Left ventricle myocardium inferior (tissue), 1 donor: ENCODE measurements around the gene ARSD. TPM values are rescaled to one million over a fixed set of nuclear protein-coding genes. Genes with fewer than 3 reads are reported as not detected.
"Not testable (repeated sequence)": the region's sequence is repeated elsewhere in the genome, so short reads cannot be mapped to it uniquely, and the experiment has no call there.

ENCODE experiments used
- DNase-seq: peaks from one replicate; pipeline ENCODE4 v3.0.0-alpha.2; 2020
- H3K27ac ChIP-seq: fragments of 200-600 bp; replicated peaks from 2 replicates; pipeline ENCODE4 v1.8.0; 2021
- H3K27me3 ChIP-seq: fragments of 200-600 bp; 2 replicates; pipeline ENCODE4 v1.8.0; 2021; ENCODE audit warnings: low read depth
- H3K36me3 ChIP-seq: fragments of 200-600 bp; 2 replicates; pipeline ENCODE4 v1.8.0; 2021
- H3K4me1 ChIP-seq: fragments of 200-600 bp; 2 replicates; pipeline ENCODE4 v1.8.0; 2021
- H3K4me3 ChIP-seq: fragments of 200-600 bp; 2 replicates; pipeline ENCODE4 v1.8.0; 2021; ENCODE audit warnings: mild to moderate bottlenecking, moderate library complexity
- H3K9me3 ChIP-seq: fragments of 200-600 bp; replicated peaks from 2 replicates; pipeline ENCODE4 v1.8.0; 2021
- CTCF ChIP-seq: fragments of 200-600 bp; IDR thresholded peaks from 2 replicates; pipeline ENCODE4 v1.8.0; 2021; ENCODE audit warnings: antibody characterized with exemption, mild to moderate bottlenecking, borderline replicate concordance
- intact Hi-C: fragments of 100-400 bp; cut with micrococcal nuclease; formaldehyde crosslinking; loops from one replicate; pipeline ENCODE4 v1.11.0; 2022
- total RNA-seq: library from RNA; stranded (reverse); fragmentation: NEBNext Ultra II Directional; extraction: Animal tissue kit (Norgen Biotek cat#: 25700); gene quantifications from one replicate; pipeline ENCODE4 v1.2.1, GENCODE V29; 2021
- donor health status: DM: no; HTN: yes; CAD: no; lungs with severe emphysema.

The ARSD gene
- total RNA-seq, 1 donor from 2014 or later, result 9.3 TPM

- H3K36me3 ChIP-seq, result peaks cover 7% of the 10 kb centered on the region
- no peaks in the 10 kb centered on the region for H3K27me3 ChIP-seq
- no peaks in the 10 kb centered on the region for H3K4me1 ChIP-seq
- no peak for TF ChIP-seq CTCF
- no peak for DNase-seq
- intact Hi-C loops, result no loop called here
- no peak overlapping the region for H3K27ac ChIP-seq
- H3K4me3 ChIP-seq, result no peak overlapping the region
- H3K9me3 ChIP-seq, result peaks cover 7% of the 10 kb centered on the region
Measured at GRCh38 chrX:2907295-2907694, 21.8 kb downstream of the ARSD start.

DNA sequence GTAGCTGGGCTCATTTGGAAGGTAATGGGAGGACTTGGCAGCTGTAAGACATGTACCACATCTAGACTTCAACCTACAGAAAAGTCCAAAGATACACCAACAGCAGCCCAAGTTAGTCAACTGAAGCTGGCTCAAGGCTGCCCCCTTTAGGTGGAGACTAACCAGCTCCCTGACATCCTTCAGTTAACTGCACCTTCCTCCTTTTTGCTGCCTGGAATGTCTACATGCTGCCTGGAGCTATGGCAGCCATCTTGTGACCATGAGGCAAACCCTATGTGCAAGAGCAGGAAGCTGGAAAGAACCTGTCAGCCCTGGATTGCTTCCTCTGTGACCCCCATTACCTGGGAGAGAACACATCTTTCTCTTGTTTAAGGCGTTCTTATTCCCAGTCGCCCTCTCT, 25.8 kb downstream of the ARSD start:
- no peak for TF ChIP-seq CTCF
- no peaks in the 10 kb centered on the region for H3K27me3 ChIP-seq
- peaks cover 7% of the 10 kb centered on the region for H3K9me3 ChIP-seq

GRCh38 chrX:2902841-2903240, 26.3 kb downstream of the ARSD start:
- Histone ChIP-seq H3K9me3 (peaks cover 7% of the 10 kb centered on the region), H3K4me1 (no peaks in the 10 kb centered on the region), H3K4me3 (no peak overlapping the region), H3K27ac (no peak overlapping the region), H3K27me3 (no peaks in the 10 kb centered on the region), H3K36me3 (peaks cover 7% of the 10 kb centered on the region)
- no peak for DNase-seq
- no peak for TF ChIP-seq CTCF
- intact Hi-C loops, result no loop called here

More for the DNA sequence above, 25.8 kb downstream of the ARSD start:
- H3K36me3 ChIP-seq, result peaks cover 7% of the 10 kb centered on the region
- no peak overlapping the region for H3K4me3 ChIP-seq
- no peaks in the 10 kb centered on the region for H3K4me1 ChIP-seq
- intact Hi-C loops, result no loop called here
- no peak overlapping the region for H3K27ac ChIP-seq
- DNase-seq, result no peak

DNA sequence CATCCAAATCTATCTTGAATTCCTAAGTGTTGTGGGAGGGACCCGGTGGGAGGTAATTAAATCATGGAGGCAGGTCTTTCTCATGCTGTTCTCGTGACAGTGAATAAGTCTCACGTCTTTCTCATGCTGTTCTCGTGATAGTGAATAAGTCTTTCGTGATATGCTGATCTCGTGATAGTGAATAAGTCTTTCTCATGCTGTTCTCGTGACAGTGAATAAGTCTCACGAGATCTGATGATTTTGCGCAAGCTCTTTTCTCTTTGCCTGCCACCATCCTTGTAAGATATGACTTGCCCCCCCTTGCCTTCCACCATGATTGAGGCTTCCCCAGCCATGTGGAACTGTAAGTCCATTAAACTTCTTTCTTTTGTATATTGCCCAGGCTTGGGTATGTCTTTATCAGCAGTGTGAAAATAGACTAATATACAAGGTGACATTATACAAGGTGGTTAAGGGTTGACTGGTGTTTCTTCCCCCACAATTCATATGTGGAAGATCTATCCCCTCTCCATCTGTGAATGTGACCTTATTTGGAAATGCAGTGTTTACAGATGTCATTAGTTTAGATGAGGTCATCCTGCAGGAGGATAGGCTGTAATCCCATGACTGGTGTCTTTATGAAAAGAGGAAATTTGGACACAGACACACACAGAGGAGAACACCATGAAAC, 27.6 kb downstream of the ARSD start:
- Histone ChIP-seq H3K9me3 (peaks cover 7% of the 10 kb centered on the region), H3K4me1 (no peaks in the 10 kb centered on the region), H3K27ac (no peak overlapping the region), H3K36me3 (no peaks in the 10 kb centered on the region), H3K4me3 (no peak overlapping the region), H3K27me3 (no peaks in the 10 kb centered on the region)
- no peak for TF ChIP-seq CTCF
- intact Hi-C loops, result no loop called here
- no peak for DNase-seq

GRCh38 chrX:2898846-2899512, 30.2 kb downstream of the ARSD start:
- Histone ChIP-seq H3K4me1 (no peaks in the 10 kb centered on the region), H3K4me3 (no peak overlapping the region), H3K9me3 (peaks cover 7% of the 10 kb centered on the region), H3K36me3 (no peaks in the 10 kb centered on the region), H3K27me3 (no peaks in the 10 kb centered on the region), H3K27ac (no peak overlapping the region)
- intact Hi-C loops, result no loop called here
- no peak for TF ChIP-seq CTCF
- no peak for DNase-seq

DNA sequence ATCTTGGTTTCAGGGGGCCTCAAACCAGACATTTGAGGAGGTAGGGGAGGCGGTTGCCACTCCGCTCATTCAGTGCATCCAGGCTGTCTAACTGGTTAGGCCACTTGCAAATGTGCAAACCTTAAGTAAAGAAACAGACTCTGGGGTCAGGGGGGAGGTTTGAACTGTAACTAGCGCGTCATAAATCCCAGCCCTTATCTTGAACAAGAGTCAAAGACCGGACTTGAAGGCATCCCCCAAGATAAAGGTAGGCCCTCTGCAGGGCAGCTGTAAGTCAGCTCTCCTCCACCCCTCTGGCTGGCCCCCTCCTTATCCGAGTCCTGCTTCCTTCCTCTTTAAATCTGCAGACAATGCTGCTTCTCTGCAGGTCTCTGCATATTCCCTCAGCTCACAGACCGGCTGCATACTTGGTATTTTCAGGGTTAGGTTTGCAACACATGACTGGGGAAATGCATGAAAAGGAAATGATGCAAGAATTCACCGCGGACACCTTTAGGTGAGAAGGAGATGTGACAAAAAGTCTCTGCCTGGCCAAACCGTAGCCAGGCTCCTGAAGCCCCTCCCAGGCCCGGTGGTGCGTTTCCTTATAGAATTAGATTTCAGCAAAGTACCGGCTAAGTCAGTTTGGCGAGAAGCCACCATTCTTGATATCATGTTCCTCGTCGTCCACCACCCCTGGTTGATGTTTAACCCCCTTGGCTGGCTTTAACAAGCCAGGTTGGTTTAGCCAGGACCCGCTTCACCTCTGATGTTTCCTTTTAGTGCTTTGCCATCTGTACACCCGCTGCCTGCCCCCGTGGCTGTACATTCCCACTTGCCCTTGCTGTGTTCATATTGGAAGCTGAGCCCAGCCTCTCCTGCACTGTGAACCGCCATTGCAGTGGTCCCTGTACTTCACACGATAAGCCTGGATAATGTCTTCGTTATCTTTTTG, 31.2 kb downstream of the ARSD start:
- not testable (repeated sequence) for H3K4me3 ChIP-seq

More for the DNA sequence above, 31.2 kb downstream of the ARSD start:
- H3K27me3 ChIP-seq, DNase-seq, H3K4me1 ChIP-seq, H3K9me3 ChIP-seq, H3K27ac ChIP-seq, H3K36me3 ChIP-seq, intact Hi-C loops: not testable (repeated sequence)
